ENCODE data around the gene NEGR1.
"Not testable (repeated sequence)": the region's sequence is repeated elsewhere in the genome, so short reads cannot be mapped to it uniquely, and the experiment has no call there.

Gene NEGR1

DNA sequence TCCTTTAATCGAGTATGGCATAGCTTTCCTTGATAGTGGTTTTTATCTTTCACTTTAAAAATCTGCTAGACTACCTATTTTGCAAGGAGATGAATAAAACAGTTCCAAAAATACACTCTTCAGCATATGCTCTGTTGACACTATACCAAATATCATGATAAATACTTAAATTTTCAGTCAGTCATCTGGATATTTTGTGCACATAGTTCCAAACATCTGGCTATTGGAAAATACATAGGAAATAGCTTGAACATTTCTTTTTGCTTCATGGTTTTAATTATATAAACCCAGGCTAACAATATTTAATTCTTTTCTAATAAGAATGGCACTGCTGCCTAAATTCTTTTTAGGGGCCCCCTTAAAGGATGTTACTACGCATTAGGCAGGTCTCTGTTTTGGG is 342.1 kb downstream of the NEGR1 start:
- DNase-seq (ENCODE audit: low spot score) = no peak

GRCh38 chr1:71930511-71930910 is 351.8 kb downstream of the NEGR1 start:
- no peak for DNase-seq (ENCODE audit: low spot score)

DNA sequence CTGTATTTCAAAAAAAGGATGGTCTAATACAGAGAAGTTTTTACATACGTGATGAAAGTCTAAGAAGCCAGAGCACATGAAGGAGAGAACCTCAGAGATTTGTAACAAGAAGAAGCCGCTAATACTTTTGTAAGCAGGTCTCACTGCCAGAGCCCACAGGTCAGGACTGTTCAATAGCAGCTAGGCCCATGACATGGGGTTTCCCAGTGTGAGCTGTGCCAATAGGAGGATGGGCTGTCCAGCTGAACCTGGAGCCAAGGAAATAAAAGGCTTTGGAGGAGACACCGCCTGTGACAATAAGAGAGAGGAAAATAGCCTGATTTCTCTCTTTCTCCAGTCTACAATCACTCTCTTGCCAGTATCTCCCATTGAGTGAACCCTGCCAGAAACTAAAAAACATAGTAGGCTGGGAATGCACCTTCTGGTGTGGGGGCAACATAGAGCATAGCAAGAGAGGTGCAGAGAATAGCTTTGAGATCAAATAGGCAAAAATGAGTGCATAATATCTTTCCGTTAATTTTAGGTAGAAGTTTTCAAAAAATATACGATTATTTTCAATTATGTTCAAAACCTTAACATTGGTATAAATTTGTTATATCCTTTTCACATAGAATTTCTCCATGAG is 360.3 kb downstream of the NEGR1 start:
- no peak for DNase-seq (ENCODE audit: low spot score)

GRCh38 chr1:71921204-71921603 is 361.1 kb downstream of the NEGR1 start:
- DNase-seq (ENCODE audit: low spot score) = no peak

GRCh38 chr1:71920556-71920955 is 361.8 kb downstream of the NEGR1 start:
- DNase-seq (ENCODE audit: low spot score) = no peak

GRCh38 chr1:71919811-71920509 is 362.4 kb downstream of the NEGR1 start:
- no peak for DNase-seq (ENCODE audit: low spot score)

DNA sequence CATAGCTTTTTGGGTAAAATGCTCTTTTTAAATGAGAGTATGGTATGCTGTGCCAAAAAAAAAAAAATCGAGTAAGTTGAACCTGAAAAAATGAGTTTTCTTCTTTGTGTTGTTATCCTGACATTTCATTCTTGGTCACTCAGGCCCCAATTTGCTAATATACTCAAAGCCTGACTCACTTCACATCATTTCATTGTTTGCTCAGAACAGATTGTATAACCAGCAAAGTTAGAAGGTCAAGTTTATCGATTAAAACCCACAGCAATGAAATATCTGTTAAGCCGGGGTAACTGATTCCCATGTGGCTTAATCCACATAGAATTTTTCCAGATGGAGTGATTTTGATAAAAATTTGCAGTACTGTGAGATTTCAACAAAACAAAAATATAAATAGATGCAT is 363.7 kb downstream of the NEGR1 start:
- DNase-seq (ENCODE audit: low spot score) = no peak

DNA sequence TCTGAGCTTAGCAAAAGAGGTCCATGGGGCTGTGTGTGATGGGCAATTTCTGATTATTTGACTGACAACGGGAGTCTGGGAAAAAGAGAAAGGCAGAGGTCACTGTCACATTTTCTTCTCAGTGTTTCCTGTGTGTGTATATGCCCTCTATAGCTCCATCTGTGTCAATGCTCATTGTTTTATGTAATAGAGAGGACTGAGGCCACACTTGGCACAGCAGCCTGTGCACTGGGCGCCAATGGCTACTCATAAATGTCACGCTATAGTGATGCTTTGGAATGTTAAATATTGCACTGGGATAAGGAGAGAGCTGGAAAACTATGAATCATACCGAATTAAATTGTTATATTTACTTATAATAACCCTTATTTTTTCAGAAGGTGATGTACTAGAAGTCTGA is 365.4 kb downstream of the NEGR1 start:
- no peak for DNase-seq (ENCODE audit: low spot score)

DNA sequence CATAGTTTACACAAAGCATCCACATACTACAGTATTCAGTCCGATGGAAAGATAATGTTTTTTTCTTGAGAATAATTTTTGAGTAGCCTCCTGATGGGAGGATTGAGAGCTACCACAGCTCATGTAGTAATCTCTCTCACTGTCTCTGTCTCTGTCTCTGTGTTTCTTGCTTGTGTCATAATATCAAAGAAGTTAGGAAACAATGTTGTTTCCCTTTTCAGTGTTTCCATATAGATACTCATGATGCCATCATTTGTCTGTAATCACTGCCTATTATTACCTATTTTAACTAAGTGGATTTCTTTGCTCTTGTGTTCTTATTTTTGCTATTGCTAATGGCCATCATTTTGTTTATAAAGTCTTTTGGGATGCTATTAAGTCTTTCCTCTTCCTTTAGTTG is 367.7 kb downstream of the NEGR1 start:
- DNase-seq (ENCODE audit: low spot score) = no peak

DNA sequence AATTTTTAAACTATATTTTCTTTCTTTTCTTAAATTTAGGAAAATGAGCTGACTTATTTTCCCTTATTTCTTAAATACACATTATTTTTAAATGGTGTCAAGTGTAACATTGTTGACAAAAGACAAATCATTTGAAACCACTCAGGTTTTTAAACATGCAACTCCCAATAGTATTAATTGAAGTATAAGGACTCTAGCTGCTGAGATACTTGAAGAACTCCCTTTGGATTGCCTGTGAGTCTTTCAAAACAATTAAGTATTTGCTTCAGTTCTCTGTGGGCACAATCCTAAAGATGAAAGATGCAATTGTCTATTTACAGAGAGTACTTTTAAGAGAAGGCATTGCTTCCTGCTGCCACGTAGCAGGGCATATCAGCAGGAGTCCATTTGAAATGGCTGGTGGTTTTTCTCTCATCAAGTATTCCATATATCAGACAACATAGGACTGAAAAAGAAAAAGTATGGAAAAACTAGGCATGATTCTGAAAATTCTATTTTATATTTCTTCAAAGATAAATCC is 373.4 kb downstream of the NEGR1 start:
- no peak for DNase-seq (ENCODE audit: low spot score)

- DNase-seq (ENCODE audit: low spot score) = no peak
These were observed 374.0 kb downstream of the NEGR1 start for GRCh38 chr1:71908303-71908702.

GRCh38 chr1:71899881-71900280 is 382.5 kb downstream of the NEGR1 start:
- no peak for DNase-seq (ENCODE audit: low spot score)

GRCh38 chr1:71888166-71888565 is 394.2 kb downstream of the NEGR1 start:
- DNase-seq (ENCODE audit: low spot score) = not testable (repeated sequence)

- DNase-seq (ENCODE audit: low spot score) = no peak
These were observed 397.2 kb downstream of the NEGR1 start for GRCh38 chr1:71885171-71885570.

DNA sequence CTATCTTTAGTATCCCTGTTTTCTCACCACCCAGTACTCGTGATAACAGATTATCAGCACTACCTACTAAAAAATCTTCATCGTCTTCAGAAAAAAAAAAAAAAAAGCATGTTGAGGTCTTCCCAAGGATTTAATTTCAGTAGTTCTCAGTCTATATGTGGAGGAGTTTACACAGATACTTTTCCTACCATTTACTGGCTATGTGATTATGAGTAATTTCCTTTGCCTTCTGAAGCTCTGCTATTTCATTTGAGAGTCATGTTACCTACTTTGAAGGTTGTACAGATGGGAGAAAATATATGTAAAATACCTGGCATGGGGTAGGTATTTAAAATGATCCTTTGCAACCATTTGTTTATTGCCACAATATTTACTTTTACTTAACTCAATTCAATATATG is 399.7 kb downstream of the NEGR1 start:
- no peak for DNase-seq (ENCODE audit: low spot score)

DNA sequence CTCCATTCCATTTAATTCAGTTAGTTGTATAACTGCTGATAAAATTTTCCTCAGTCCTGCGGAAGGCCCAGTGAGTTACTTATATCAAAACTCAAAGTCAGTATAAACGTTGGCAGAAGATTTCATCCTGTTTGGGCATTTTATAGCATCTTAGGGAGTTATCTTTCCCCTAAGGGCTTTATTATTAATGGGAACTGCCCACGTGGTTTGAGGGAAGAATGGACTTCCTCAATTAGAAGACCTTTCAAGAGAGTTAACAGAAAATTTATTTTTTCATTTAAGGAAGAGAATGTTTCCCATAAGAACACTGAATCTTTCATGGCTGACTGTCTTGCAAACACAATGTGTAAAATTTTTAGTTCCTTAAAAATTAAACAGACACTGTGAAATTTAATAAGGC is 400.1 kb downstream of the NEGR1 start:
- no peak for DNase-seq (ENCODE audit: low spot score)

DNA sequence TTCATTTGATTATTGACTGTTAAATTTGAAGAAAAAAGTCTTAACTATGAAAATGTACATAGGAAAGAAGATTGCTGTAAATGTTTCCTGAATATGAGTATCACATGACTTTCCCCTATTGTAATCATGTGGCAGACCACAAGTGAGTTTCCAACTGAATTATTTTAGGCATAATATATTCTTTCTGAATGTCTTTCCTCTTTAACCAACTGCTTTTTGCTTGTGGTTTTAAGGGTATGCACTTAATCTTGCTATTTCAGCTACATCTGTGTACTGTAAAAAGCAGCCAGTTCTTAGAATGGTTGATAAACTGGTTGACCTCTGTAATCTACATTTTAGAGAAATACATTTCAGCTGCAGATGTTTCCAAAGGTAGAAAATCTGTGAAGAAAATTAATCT is 400.7 kb downstream of the NEGR1 start:
- DNase-seq (ENCODE audit: low spot score) = no peak

GRCh38 chr1:71869326-71869725 is 413.0 kb downstream of the NEGR1 start:
- DNase-seq (ENCODE audit: low spot score) = no peak

GRCh38 chr1:71862756-71863155 is 419.6 kb downstream of the NEGR1 start:
- DNase-seq (ENCODE audit: low spot score) = no peak

DNA sequence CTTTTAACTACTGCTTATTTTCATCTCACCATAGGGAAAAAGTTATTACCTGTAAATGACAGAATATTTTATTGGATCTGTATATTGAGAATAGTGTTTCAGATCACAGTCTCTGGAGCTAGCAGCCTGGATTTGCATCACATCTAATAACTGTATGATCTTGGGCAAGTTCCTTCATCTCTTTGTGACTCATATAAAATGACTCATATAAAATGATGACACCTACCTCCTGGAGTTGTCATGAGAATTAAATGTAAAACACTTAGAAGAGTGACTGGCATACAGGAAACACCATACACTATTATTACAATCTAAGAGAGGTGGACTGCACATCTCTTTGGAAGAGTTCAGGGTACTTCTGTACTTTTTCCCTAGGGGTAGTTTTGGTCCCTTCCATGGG is 421.3 kb downstream of the NEGR1 start:
- no peak for DNase-seq (ENCODE audit: low spot score)

DNA sequence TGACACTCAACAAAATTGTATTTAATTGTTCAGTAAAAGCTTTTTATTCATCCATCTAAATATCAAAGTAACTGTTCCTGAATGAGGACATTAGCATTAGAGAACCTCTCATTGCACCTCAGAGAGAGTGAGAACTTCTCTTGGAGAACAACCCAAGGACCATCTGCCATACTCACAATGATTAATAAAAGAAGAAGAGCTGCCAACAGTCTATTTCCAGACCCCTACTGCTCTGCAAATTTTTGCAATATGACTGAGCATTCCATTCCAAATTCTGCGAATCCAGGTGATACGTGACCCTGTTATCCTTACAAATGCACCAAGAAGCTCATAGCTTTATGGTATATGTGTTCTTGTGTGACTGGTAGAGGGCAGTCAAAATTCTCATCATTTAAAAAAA is 422.5 kb downstream of the NEGR1 start:
- DNase-seq (ENCODE audit: low spot score) = peak; percentile 13

GRCh38 chr1:71857862-71858261 is 424.5 kb downstream of the NEGR1 start:
- no peak for DNase-seq (ENCODE audit: low spot score)

- no peak for DNase-seq (ENCODE audit: low spot score)
These were observed 429.0 kb downstream of the NEGR1 start for GRCh38 chr1:71853360-71853759.

DNA sequence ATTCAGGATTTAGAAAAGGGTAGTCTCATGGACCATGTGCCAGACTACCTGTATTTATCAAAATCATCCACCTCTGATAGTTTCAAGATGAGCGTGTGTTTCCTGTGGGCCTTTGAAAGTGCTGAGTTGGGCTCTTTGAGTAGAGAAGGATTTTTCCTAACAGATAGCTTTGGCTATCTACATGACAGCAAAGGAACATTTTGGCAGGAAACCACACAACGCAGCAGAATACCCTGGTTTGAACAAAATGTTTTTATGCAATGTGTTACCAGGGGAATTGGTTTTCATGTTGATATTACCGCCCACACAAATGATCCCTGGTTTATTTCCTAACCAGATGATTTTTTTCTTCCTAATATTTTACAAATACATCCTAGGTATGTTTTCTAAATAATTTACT is 431.4 kb downstream of the NEGR1 start:
- DNase-seq (ENCODE audit: low spot score) = peak; percentile 24
